Measurements from ENCODE around the gene SPOCK1. TPM values are rescaled to one million over a fixed set of nuclear protein-coding genes. Genes with fewer than 3 reads are reported as not detected.

The SPOCK1 gene
- total and polyA plus RNA-seq, 2 of the 4 experiments (the other 2 are of a cell fraction): 5.0 to 20.3 TPM

GRCh38 chr5:137432376-137432775 lies 66.8 kb downstream of the SPOCK1 start:
- no peaks in the 10 kb centered on the region for H4K20me1 ChIP-seq (ENCODE audit: insufficient read depth, low read length)
- dilution Hi-C loops (cut with HindIII; ENCODE audit: low sequenced_read_pairs, unreplicated experiment) (no loop called here), in situ Hi-C loops (cut with MboI; ENCODE audit: low sequenced_read_pairs) (no loop called here), intact Hi-C loops (cut with micrococcal nuclease) (no loop called here)
- TF ChIP-seq NFE2L2 (IDR thresholded peaks at IDR 0.05; ENCODE audit: low read depth, low read length): no peak
- TF ChIP-seq RCOR1 (IDR thresholded peaks at IDR 0.05; ENCODE audit: insufficient replicate concordance, low read length): no peak
- no peak for TF ChIP-seq RAD21 (IDR thresholded peaks at IDR 0.05; ENCODE audit: low read length)
- no peak for TF ChIP-seq MAFK (IDR thresholded peaks at IDR 0.05; ENCODE audit: low read depth, low read length)
- TF ChIP-seq CEBPB (IDR thresholded peaks at IDR 0.05; ENCODE audit: low read depth, low read length): no peak
- TF ChIP-seq FOS (IDR thresholded peaks at IDR 0.05; ENCODE audit: low read depth, low read length): no peak
- no peak for TF ChIP-seq POLR2A (IDR thresholded peaks at IDR 0.05; ENCODE audit: low read depth, low read length)
- no peak for TF ChIP-seq CHD1 (IDR thresholded peaks at IDR 0.05; ENCODE audit: low read depth, low read length)
- TF ChIP-seq SMC3 (IDR thresholded peaks at IDR 0.05; ENCODE audit: low read depth, low read length): no peak
- TF ChIP-seq, protein P1, sequence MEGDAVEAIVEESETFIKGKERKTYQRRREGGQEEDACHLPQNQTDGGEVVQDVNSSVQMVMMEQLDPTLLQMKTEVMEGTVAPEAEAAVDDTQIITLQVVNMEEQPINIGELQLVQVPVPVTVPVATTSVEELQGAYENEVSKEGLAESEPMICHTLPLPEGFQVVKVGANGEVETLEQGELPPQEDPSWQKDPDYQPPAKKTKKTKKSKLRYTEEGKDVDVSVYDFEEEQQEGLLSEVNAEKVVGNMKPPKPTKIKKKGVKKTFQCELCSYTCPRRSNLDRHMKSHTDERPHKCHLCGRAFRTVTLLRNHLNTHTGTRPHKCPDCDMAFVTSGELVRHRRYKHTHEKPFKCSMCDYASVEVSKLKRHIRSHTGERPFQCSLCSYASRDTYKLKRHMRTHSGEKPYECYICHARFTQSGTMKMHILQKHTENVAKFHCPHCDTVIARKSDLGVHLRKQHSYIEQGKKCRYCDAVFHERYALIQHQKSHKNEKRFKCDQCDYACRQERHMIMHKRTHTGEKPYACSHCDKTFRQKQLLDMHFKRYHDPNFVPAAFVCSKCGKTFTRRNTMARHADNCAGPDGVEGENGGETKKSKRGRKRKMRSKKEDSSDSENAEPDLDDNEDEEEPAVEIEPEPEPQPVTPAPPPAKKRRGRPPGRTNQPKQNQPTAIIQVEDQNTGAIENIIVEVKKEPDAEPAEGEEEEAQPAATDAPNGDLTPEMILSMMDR (conservative IDR thresholded peaks at IDR 0.05; ENCODE audit: low read depth, low read length): no peak
- TF ChIP-seq MXI1 (IDR thresholded peaks at IDR 0.05; ENCODE audit: borderline replicate concordance, low read depth, low read length): no peak
- TF ChIP-seq BHLHE40 (IDR thresholded peaks at IDR 0.05; ENCODE audit: low read depth, low read length): no peak
- TF ChIP-seq, protein P2, sequence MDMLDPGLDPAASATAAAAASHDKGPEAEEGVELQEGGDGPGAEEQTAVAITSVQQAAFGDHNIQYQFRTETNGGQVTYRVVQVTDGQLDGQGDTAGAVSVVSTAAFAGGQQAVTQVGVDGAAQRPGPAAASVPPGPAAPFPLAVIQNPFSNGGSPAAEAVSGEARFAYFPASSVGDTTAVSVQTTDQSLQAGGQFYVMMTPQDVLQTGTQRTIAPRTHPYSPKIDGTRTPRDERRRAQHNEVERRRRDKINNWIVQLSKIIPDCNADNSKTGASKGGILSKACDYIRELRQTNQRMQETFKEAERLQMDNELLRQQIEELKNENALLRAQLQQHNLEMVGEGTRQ (IDR thresholded peaks at IDR 0.05; ENCODE audit: low read depth, low read length): no peak
- TF ChIP-seq ELK1 (IDR thresholded peaks at IDR 0.05; ENCODE audit: borderline replicate concordance, low read depth, low read length): no peak
- TF ChIP-seq MAZ (IDR thresholded peaks at IDR 0.05; ENCODE audit: borderline replicate concordance, low read depth, low read length): no peak
- no peak for TF ChIP-seq RFX5 (IDR thresholded peaks at IDR 0.05; ENCODE audit: low read depth, low read length)
- no peak overlapping the region for H3K27ac ChIP-seq (ENCODE audit: insufficient read depth, low read length)
- ATAC-seq (ENCODE audit: low read depth): no peak
- H2BK20ac ChIP-seq (ENCODE audit: low read depth, low read length): no peak overlapping the region
- no peak overlapping the region for H2BK15ac ChIP-seq (ENCODE audit: low read depth, low read length)
- H3K23ac ChIP-seq (ENCODE audit: low read depth, low read length): no peak overlapping the region
- no peak overlapping the region for H3K4me3 ChIP-seq (ENCODE audit: insufficient read depth, low read depth, low read length)
- H2AK5ac ChIP-seq (ENCODE audit: low read depth, low read length): no peak overlapping the region
- no peak overlapping the region for H2BK120ac ChIP-seq (ENCODE audit: low read depth, low read length)
- H3K9me1 ChIP-seq (ENCODE audit: insufficient read depth, low read length): no peaks in the 10 kb centered on the region
- H2AFZ ChIP-seq (replicated peaks; ENCODE audit: low read length, poor library complexity): no peak overlapping the region
- H3K9me3 ChIP-seq (ENCODE audit: control insufficient read depth, insufficient read depth, low read length): no peaks in the 10 kb centered on the region
- H3K4me2 ChIP-seq (ENCODE audit: low read depth, low read length): no peak overlapping the region
- H4K91ac ChIP-seq (ENCODE audit: insufficient read depth, low read depth, low read length): no peak overlapping the region
- H3K14ac ChIP-seq (replicated peaks; ENCODE audit: low read depth, low read length): no peak overlapping the region
- no peak overlapping the region for H2AK9ac ChIP-seq (replicated peaks; ENCODE audit: low read depth, low read length, poor library complexity)
- no peaks in the 10 kb centered on the region for H3K79me1 ChIP-seq (ENCODE audit: low read depth in 1 of 2, low read length in 2 of 2)
- H3K56ac ChIP-seq (ENCODE audit: extremely low read depth, insufficient read depth, low read length): no peak overlapping the region
- BruUV-seq (replicated peaks): no TSS peak
- H2BK5ac ChIP-seq (ENCODE audit: low read depth, low read length, poor library complexity, severe bottlenecking): no peak overlapping the region
- no peak overlapping the region for H3K18ac ChIP-seq (ENCODE audit: low read depth, low read length)
- H3K9ac ChIP-seq (ENCODE audit: low read depth, low read length): no peak overlapping the region
- H3K4ac ChIP-seq (ENCODE audit: low read depth, low read length): no peak overlapping the region
- DNase-seq: no peak
- no CpG with 5 or more reads among the region's 2 CpGs for WGBS, 2 experiments (ENCODE audit: extremely low coverage in 2 of 2, insufficient read length in 1 of 2)
- H3K4me1 ChIP-seq (ENCODE audit: control insufficient read depth, insufficient read depth, low read length): no peaks in the 10 kb centered on the region
- no peak overlapping the region for H4K5ac ChIP-seq (ENCODE audit: low read depth, low read length)
- no peaks in the 10 kb centered on the region for H3K36me3 ChIP-seq (ENCODE audit: control insufficient read depth, insufficient read depth, low read length)
- ChIA-PET POLR2A (ENCODE audit: unreplicated experiment) (no interaction called here), CTCF (no interaction called here)
- no peaks in the 10 kb centered on the region for H3K27me3 ChIP-seq (ENCODE audit: control insufficient read depth, insufficient read depth, low read length)
- no peak overlapping the region for H4K8ac ChIP-seq (ENCODE audit: low read depth in 2 of 2, low read length in 2 of 2)

Data from IMR-90 (cell line).